PC-9 (cell line): ENCODE results near the gene FAR1. TPM values are rescaled to one million over a fixed set of nuclear protein-coding genes. Genes with fewer than 3 reads are reported as not detected.

Source experiments
- BruUV-seq: library from RNA; stranded (reverse); fragments of 400-500 nt; replicated peaks from 2 replicates; lab custom pipeline; 2021; lab: Mats Ljungman, UMichigan
- CTCF ChIA-PET: fragments of 300-600 bp; sonication (Branson Sonifier 250); formaldehyde crosslinking; loops from one replicate; lab custom pipeline; 2022; ENCODE audit warnings: antibody characterized with exemption; lab: Charles Lee
- POLR2A ChIA-PET: fragments of 300-600 bp; sonication (Branson Sonifier 250); formaldehyde crosslinking; loops from one replicate; lab custom pipeline; 2022; ENCODE audit warnings: antibody characterized with exemption; ENCODE audit not compliant: unreplicated experiment; lab: Charles Lee
- DNase-seq, 2 experiments: peaks; one replicate each; pipeline versions ENCODE4 v3.0.0 to v3.0.0-alpha.2; 2015 to 2022; ENCODE audit warnings: mixed read lengths in 1 of 2
- H2AFZ ChIP-seq: fragments of 200-600 bp; sonication (generic); 2 replicates; pipeline ENCODE4 v1.8.1; 2017; ENCODE audit warnings: antibody characterized with exemption
- H3F3A ChIP-seq: fragments of 200-600 bp; sonication (generic); 2 replicates; pipeline ENCODE4 v1.8.1; 2017; ENCODE audit warnings: antibody characterized with exemption, mild to moderate bottlenecking, low read depth; ENCODE audit not compliant: insufficient read depth
- H3K27ac ChIP-seq: fragments of 200-600 bp; sonication (generic); 2 replicates; pipeline ENCODE4 v1.6.1; 2016; ENCODE audit warnings: mixed run types
- H3K27me3 ChIP-seq: fragments of 200-600 bp; sonication (generic); 2 replicates; pipeline ENCODE4 v1.6.1; 2016; ENCODE audit warnings: low read depth, mixed run types; ENCODE audit not compliant: insufficient read depth
- H3K36me3 ChIP-seq: fragments of 200-600 bp; sonication (generic); 2 replicates; pipeline ENCODE4 v1.6.1; 2016; ENCODE audit warnings: low read depth, mixed run types
- H3K4me1 ChIP-seq: fragments of 200-600 bp; sonication (generic); replicated peaks from 2 replicates; pipeline ENCODE4 v1.6.1; 2016; ENCODE audit warnings: mixed run types; ENCODE audit not compliant: insufficient read depth
- H3K4me2 ChIP-seq: fragments of 200-600 bp; sonication (generic); 2 replicates; pipeline ENCODE4 v1.6.1; 2017; ENCODE audit warnings: mixed run types
- H3K4me3 ChIP-seq: fragments of 200-600 bp; sonication (generic); 2 replicates; pipeline ENCODE4 v1.6.1; 2016; ENCODE audit warnings: mixed run types
- H3K79me2 ChIP-seq: fragments of 200-600 bp; sonication (generic); 2 replicates; pipeline ENCODE4 v1.6.1; 2017; ENCODE audit warnings: low read depth, mixed run types
- H3K9me2 ChIP-seq: fragments of 200-600 bp; sonication (generic); 2 replicates; pipeline ENCODE4 v1.8.1; 2017; ENCODE audit warnings: mild to moderate bottlenecking; ENCODE audit not compliant: insufficient read depth
- H3K9me3 ChIP-seq: fragments of 200-600 bp; sonication (generic); 2 replicates; pipeline ENCODE4 v1.8.1; 2016; ENCODE audit warnings: low read depth; ENCODE audit not compliant: insufficient read depth
- H4K20me1 ChIP-seq: fragments of 200-600 bp; sonication (generic); 2 replicates; pipeline ENCODE4 v1.8.1; 2017; ENCODE audit not compliant: insufficient read depth
- EZH2 ChIP-seq: fragments of 200-600 bp; sonication (generic); IDR thresholded peaks from 2 replicates; pipeline ENCODE4 v1.8.0; 2017; ENCODE audit warnings: antibody characterized with exemption, low read depth
- intact Hi-C: fragments of 100-400 bp; cut with micrococcal nuclease; formaldehyde crosslinking; loops from one replicate; pipeline ENCODE4 v1.10.0; 2022; ENCODE audit not compliant: unreplicated experiment
- total RNA-seq: library from RNA; stranded (reverse); gene quantifications from 2 replicates; pipeline ENCODE4 v1.2.3, GENCODE V29; 2021
- TF ChIP-seq, protein P1 (sequence below): fragments of 200-600 bp; sonication (generic); conservative IDR thresholded peaks from 2 replicates; pipeline ENCODE4 v1.6.1; 2017; ENCODE audit warnings: mixed run types, antibody characterized with exemption, mild to moderate bottlenecking, moderate library complexity

FAR1 gene
- total RNA-seq, 1 experiment from 2014 or later: 34.4 TPM

DNA sequence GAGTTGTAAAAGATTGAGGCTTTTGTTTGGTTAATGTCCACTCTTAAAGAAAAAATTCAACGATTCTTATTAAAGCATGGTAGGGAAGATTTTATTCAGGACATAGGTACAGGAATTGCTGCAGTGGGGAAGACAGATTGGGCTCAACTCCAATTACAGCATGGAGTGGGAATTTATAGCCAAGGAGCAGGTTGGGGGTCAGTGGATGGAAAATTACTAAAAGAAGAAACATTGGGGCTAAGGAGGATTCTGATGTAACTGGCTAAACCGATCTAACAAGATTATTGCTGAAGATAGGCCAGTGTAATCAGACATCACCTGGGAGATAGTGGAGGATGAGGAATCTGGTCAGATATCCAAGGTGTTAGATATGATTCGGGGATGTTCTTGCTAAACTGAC is 97.4 kb downstream of the FAR1 start:
- no peaks in the 10 kb centered on the region for H3K9me3 ChIP-seq
- TF ChIP-seq, protein P1, sequence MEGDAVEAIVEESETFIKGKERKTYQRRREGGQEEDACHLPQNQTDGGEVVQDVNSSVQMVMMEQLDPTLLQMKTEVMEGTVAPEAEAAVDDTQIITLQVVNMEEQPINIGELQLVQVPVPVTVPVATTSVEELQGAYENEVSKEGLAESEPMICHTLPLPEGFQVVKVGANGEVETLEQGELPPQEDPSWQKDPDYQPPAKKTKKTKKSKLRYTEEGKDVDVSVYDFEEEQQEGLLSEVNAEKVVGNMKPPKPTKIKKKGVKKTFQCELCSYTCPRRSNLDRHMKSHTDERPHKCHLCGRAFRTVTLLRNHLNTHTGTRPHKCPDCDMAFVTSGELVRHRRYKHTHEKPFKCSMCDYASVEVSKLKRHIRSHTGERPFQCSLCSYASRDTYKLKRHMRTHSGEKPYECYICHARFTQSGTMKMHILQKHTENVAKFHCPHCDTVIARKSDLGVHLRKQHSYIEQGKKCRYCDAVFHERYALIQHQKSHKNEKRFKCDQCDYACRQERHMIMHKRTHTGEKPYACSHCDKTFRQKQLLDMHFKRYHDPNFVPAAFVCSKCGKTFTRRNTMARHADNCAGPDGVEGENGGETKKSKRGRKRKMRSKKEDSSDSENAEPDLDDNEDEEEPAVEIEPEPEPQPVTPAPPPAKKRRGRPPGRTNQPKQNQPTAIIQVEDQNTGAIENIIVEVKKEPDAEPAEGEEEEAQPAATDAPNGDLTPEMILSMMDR: no peak
- no peak for TF ChIP-seq EZH2
- intact Hi-C loops: no loop called here
- no peak overlapping the region for H3K4me3 ChIP-seq
- H3F3A ChIP-seq: no peaks in the 10 kb centered on the region
- H3K27ac ChIP-seq: no peak overlapping the region
- no peaks in the 10 kb centered on the region for H4K20me1 ChIP-seq
- no peak overlapping the region for H2AFZ ChIP-seq
- ChIA-PET CTCF (no interaction called here), POLR2A (no interaction called here)
- no peak for DNase-seq
- no peaks in the 10 kb centered on the region for H3K9me2 ChIP-seq
- no peaks in the 10 kb centered on the region for H3K79me2 ChIP-seq
- BruUV-seq: no TSS peak
- no peaks in the 10 kb centered on the region for H3K36me3 ChIP-seq
- no peaks in the 10 kb centered on the region for H3K27me3 ChIP-seq
- no peak overlapping the region for H3K4me2 ChIP-seq
- H3K4me1 ChIP-seq: no peaks in the 10 kb centered on the region

DNA sequence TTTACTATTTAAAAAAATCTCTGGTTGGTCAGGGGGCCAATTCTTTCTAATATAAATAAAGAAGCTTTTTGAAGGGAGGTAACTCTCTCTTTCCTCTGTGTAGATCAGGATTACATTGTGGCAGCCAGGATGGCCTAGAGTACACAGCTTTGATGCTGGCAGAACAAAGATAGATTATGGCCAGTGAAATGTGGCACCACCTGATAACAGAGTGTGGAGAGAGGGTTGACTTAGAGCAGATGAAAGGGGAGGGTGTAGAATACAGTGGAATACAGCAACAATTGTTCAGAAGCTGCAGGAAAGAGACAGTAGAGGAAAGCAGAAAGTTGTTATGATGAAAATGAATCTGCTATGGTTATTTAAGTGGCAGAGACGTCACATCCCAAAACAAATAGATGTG is 99.0 kb downstream of the FAR1 start:
- no TSS peak for BruUV-seq
- TF ChIP-seq, protein P1: no peak
- no peak for TF ChIP-seq EZH2
- Histone ChIP-seq H2AFZ (no peak overlapping the region), H3K4me1 (no peaks in the 10 kb centered on the region), H3F3A (no peaks in the 10 kb centered on the region), H3K4me3 (no peak overlapping the region), H3K9me3 (no peaks in the 10 kb centered on the region), H4K20me1 (no peaks in the 10 kb centered on the region), H3K4me2 (no peak overlapping the region), H3K79me2 (no peaks in the 10 kb centered on the region), H3K9me2 (no peaks in the 10 kb centered on the region), H3K27me3 (no peaks in the 10 kb centered on the region), H3K27ac (no peak overlapping the region), H3K36me3 (no peaks in the 10 kb centered on the region)
- no peak for DNase-seq
- CTCF ChIA-PET: no interaction called here
- intact Hi-C loops: no loop called here
- POLR2A ChIA-PET: no interaction called here

DNA sequence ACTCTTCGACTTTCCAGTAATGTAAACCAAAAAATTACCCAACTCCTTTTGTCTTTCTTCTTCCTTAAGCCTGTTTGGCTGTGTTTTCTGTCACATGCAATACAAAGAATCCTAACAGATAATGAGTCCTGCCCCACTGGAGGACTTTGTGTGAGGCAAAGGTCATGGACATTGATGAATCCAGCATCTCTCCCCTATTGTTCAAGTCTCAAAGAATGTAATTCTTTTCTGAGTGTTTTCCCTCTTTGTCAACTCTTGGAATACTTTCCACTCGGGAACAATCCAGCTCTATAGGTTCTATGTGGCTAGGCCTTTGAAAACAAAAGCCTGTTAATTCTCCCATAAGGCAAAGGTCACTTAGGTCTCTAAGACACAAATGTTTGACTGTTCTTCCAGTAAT is 100.7 kb downstream of the FAR1 start:
- Histone ChIP-seq H3F3A (no peaks in the 10 kb centered on the region), H3K36me3 (no peaks in the 10 kb centered on the region), H4K20me1 (no peaks in the 10 kb centered on the region), H3K4me2 (no peak overlapping the region), H3K4me1 (no peaks in the 10 kb centered on the region), H3K9me2 (no peaks in the 10 kb centered on the region), H3K9me3 (no peaks in the 10 kb centered on the region), H3K27me3 (no peaks in the 10 kb centered on the region), H3K27ac (no peak overlapping the region), H3K4me3 (no peak overlapping the region), H3K79me2 (no peaks in the 10 kb centered on the region), H2AFZ (no peak overlapping the region)
- intact Hi-C loops: no loop called here
- TF ChIP-seq EZH2: no peak
- TF ChIP-seq, protein P1: no peak
- BruUV-seq: no TSS peak
- ChIA-PET POLR2A (no interaction called here), CTCF (no interaction called here)
- no peak for DNase-seq
